Effector CD8-positive, alpha-beta T cell (primary cell): ENCODE results near the gene MYBL2.
"Not testable (repeated sequence)": the region's sequence is repeated elsewhere in the genome, so short reads cannot be mapped to it uniquely, and the experiment has no call there.

Source experiments
- DNase-seq: peaks from one replicate; lab custom pipeline; 2025; lab: John Stamatoyannopoulos, UW

The MYBL2 gene

DNA sequence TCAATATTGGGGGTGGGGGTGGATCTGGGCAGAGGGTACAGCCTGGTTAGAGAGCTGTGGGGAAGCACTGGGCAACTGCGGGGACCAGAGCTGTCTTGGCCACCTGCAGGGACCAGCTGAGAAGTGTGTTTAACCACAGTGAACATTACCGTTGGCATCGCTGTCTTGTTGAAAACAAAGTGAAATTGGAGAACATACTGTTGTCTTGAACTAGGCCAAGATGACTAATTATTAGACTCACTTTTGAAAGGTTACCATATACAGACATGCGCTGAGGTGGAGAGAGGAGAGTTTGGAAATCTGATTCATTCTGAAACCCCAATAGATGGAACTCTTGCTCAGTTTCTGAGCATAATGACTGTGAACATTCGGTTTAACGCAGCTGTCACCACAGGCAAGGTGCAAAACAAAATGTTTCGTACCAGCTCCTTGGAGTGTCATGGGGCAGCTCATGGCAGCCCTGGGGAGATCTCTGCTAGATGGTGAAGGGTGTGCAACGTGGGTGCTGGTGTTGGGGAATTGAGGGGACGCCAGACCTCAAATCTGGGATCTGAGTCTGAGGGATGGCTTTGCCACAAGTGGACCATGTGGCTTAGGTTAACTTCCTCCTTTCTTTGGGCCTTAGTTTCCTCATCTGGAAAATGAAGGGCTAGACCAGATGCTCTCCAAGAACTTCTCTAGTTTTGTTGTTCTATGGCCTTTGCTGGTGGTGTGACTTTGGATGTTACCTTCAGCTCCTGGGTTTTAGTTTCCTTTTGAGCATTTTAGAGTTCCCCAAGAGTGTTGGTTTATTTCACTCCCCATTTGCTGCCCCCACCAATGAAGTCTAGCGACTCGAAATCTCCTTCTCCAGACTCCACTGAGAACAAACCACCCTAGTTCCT, 84.5 kb downstream of the MYBL2 start:
- DNase-seq, result no peak

DNA sequence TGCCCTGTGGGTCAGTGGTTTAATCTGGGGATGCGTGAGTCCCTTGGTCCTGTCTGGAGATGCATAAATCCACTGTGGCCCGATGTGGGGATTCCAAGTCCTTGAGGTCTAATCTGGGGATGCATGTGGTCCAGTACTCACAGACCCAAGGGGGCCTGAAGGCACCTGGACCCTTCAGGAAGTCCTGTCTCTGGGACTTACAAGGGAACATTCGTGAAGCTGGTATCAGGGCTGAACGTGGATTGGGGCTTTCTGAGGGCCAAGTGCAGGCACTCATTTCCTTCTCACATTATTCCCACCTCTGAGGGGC, 85.1 kb downstream of the MYBL2 start:
- DNase-seq, result no peak

- DNase-seq, result no peak
Observed at GRCh38 chr20:43752561-43753301, 85.8 kb downstream of the MYBL2 start.

- DNase-seq, result no peak
Observed at GRCh38 chr20:43755390-43755789, 88.5 kb downstream of the MYBL2 start.

- DNase-seq, result no peak
Observed at GRCh38 chr20:43755851-43756250, 88.9 kb downstream of the MYBL2 start.

DNA sequence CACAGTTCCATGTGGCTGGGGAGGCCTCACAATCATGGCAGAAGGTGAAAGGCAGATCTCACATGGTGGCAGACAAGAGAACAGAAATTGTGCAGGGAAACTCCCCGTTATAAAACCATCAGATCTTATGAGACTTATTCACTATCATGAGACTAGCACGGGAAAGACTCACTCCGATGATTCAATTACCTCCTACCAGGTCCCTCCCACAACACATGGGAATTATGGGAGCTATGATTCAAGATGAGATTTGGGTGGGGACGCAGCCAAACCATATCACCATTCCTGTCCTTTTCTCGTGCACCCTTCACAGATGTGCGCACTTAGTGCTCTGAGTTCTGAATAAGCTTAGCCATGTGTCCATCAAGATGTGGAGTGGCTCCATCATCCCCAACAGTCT, 91.0 kb downstream of the MYBL2 start:
- DNase-seq, result not testable (repeated sequence)

DNA sequence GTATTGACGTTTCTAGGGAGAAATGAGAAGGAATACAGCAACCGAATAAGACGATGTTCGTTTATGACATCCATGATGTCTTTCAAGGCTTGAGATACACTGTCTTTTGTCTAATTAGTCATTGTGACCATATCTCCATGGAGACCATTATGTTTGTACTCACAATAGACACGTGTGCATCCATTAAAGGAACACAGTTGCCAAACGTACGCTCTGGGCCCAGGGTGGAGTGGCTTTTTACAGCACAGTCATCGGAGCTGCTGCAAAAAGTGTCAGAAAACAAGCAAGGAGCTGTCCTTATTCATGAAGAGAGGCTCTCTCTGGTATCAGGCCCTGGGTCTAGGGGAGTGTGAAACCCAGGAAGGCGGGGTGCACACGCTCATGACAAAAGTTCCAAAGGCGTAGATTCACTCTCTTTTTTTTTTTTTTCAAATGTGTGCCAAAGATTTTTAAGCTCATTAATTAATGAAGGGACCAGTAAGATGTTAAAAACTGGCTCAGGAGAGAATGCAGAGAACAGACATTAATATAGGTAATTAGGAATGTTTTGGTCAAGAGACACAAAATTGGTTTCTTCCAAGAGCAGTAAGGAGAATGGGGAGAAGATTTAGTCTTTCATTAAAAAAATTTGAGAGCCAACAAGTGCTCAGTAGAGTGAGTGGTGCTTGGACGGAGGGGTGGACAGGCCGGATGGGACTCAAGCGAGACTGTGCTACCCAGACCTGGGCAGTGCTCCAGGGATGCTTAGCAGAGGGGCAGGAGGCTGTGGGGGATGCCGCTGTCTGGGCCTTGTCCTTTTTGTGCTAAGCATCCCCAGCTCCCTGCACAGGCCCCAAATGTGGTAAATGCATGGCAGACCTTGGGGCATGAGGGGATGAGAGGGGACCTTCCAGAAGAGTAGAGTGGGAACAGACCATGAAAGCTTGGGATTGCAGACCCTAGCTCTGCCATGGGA, 94.7 kb downstream of the MYBL2 start:
- no peak for DNase-seq

DNA sequence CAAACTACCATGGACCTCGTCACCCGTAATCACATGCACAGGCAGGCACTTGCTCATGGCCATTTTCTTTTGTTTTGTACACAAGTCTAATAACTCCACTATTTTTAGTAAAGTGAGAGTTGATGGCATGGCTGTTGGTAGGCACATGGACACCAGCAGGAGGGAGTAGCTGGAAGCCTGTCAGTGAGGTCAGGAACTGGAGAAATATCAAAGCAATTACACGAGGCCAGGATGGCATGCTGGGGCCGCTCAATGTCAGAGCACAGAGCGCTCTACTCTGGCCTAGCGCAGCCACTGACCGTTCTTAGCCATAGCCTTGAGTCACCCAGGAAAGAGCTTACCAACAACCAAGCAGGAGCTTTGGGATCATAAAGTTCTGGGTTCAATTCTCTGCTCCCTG, 96.0 kb downstream of the MYBL2 start:
- DNase-seq, result no peak

DNA sequence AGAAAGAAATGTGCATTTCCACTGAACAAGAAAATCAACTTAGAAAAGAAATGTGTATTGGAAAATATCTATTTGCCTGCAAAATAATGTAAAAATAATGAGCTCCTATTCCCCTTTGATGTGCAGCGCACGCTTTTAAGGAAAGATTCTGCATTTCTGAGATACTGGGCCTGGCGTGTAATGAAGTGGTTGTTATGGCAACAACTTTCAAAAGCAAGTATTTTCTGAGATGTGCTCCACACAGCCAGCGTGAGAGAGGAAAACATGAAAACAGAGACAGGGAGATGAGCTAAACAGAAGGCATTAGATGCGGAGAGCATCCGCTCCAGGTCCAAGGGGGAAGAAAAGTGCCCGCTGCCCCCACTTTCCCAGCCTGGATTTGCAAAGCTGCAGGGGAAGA, 99.0 kb downstream of the MYBL2 start:
- no peak for DNase-seq
